Stimulated activated CD4-positive, alpha-beta T cell treated with anti-CD3 and anti-CD28 coated beads, TNF-alpha, amount 100 ng/mL, for 24 hours (primary cell): Measurements from ENCODE around the gene POLR3C.
A peak's percentile ranks its signal among the peaks of the same experiment; 100 is the strongest.
"Not testable (repeated sequence)": the region's sequence is repeated elsewhere in the genome, so short reads cannot be mapped to it uniquely, and the experiment has no call there.

ENCODE experiments used
- DNase-seq, 3 experiments: peaks; one replicate each; pipeline ENCODE4 v3.0.0-alpha.2; 2020; ENCODE audit warnings: low read depth in 3 of 3

Gene POLR3C

GRCh38 chr1:145822779-145823331 lies 1.1 kb upstream of the POLR3C start:
- not testable (repeated sequence) for DNase-seq

DNA sequence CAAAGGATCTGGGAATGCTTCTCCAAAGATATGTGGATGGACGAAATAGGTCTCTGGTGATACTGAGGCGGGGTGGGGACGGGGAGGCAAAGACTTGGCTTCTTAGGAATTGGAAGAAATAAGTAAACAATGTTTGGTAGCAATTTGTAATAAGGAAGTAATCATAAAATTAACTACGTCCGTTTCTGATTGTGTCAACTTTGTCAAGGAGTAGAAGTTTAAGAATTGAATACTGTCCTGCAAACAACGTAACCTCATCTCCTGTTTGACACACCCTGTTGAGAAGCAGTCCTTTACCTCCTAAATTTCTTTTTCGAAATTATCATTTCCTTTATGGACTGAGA lies 471 bp downstream of the POLR3C start:
- DNase-seq: no peak

- no peak for DNase-seq
Measured at GRCh38 chr1:145826030-145826429, 2.0 kb downstream of the POLR3C start.

DNA sequence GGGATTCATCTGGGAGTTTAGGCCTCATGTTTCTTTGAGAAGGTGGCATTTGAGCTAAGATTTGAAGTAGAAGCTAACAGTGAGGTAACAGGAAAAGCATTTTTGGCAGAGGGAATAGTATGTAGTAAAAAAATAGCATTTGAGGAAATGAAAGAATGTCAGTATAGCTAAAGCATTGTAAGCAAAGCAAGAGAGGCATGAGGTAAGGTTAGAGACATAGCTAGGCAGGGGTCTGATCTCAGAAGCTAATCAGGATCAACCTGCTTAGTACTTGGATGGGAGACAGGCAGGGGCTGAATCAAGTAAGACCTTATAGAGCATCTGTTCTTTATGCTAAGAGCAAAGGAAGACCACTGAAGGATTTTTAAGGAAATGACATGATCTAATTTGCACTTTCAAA lies 4.0 kb downstream of the POLR3C start:
- no peak for DNase-seq

DNA sequence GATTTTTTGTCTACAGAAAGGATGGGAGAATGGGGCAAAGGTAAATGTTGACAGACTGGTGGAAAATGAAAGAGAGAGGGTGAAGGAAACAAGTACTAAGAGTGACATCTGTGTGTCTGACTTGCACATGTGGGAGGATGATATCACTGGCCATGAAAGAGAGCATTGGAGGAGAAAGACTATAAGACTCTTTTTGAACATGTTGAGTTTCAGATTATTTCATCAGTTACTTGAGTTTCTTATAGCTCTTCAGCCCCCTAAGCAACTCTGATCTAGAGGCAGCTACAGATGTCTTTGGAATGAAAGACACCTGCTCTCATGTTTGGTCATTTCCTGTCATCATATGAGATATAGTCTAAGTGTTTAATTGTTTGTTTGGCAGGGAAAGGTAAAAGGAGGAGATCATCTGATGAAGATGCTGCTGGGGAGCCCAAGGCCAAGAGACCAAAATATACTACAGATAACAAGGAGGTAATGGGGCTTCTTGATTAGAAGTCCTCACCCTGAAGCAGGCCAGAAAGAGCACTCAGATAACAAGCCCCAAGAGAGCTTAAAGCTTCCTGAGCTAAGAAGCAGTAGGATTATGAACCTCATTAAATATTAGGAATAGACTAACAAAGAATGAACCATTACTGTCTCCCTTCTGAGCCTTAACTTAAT lies 4.5 kb downstream of the POLR3C start:
- DNase-seq: no peak

- not testable (repeated sequence) for DNase-seq
Measured at GRCh38 chr1:145830810-145831209, 6.8 kb downstream of the POLR3C start.

GRCh38 chr1:145837656-145838055 lies 13.7 kb downstream of the POLR3C start:
- no peak for DNase-seq

DNA sequence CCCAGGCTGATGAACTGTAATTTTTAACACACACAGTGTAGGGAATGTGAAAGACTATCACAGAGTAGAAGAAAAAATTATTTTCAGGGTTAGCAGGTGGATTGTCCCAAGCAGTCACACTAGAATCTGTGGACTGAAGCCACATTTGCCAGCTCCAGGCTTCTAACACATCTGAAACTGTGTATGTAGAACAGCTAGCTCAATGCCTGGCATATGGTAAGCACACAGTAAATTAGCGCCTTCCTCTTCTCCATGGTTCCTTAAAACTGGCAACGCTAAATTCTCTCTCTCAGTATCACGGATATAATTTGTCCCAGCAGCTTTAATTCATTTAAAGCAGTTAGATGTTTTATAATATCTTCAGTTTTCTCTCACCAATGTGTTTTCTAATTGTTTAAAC lies 19.0 kb downstream of the POLR3C start:
- DNase-seq: no peak

GRCh38 chr1:145845144-145845513 lies 21.1 kb downstream of the POLR3C start:
- no peak for DNase-seq

- peak; percentile 55 to 73 (median 60) for DNase-seq
Measured at GRCh38 chr1:145845514-145846161, 21.6 kb downstream of the POLR3C start, which contains the start of gene NUDT17. NUDT17 (plus strand) TSS chr1:145845630; CDS start chr1:145845641, 11 bp downstream.

GRCh38 chr1:145846201-145846612 lies 22.2 kb downstream of the POLR3C start:
- no peak for DNase-seq

DNA sequence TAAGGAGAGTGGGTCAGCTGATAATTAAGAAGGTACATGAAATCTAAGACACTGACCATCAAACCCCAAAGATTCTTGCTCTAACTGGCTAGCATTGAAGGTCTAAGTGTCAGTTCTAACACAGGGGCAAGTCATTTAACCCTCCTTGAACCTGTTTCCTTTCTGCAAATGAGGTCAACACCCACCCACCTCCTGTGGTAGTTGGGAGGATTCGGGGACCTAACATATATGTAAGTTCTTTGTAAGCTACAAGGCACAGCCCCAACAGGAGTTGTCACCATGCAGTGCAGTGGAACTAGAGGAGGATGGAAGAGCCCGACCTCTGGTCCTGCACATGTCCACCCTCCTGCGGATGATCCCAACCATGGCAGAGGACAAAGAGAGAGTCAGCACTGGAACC lies 23.8 kb downstream of the POLR3C start:
- no peak for DNase-seq

- no peak for DNase-seq
Measured at GRCh38 chr1:145849356-145850160, 25.6 kb downstream of the POLR3C start.

DNA sequence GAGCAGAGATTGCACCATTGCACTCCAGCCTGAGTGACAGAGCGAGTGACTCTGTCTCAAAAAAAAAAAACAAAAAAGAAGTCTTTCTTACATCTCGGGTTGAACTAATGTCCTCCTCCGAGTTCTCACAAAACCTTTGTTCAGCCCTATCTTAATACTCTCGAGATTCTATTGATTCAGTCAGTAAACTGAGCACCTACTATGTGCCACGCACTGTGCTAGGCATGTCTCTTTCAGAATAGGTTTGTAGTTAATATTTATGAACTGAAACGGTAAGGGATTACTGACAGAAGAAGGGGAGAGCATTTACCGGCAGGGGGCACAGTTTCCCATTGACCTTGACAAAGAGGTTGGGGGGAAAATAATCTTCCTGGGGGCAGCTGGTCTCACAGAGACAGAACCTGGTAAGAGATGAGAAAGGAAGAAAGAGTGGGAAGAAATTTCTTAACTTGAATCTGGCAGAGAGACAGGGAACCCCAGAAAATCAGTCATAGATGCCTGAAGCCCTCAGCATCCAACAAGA lies 31.5 kb downstream of the POLR3C start:
- no peak for DNase-seq

GRCh38 chr1:145857170-145857569 lies 33.2 kb downstream of the POLR3C start:
- no peak for DNase-seq

DNA sequence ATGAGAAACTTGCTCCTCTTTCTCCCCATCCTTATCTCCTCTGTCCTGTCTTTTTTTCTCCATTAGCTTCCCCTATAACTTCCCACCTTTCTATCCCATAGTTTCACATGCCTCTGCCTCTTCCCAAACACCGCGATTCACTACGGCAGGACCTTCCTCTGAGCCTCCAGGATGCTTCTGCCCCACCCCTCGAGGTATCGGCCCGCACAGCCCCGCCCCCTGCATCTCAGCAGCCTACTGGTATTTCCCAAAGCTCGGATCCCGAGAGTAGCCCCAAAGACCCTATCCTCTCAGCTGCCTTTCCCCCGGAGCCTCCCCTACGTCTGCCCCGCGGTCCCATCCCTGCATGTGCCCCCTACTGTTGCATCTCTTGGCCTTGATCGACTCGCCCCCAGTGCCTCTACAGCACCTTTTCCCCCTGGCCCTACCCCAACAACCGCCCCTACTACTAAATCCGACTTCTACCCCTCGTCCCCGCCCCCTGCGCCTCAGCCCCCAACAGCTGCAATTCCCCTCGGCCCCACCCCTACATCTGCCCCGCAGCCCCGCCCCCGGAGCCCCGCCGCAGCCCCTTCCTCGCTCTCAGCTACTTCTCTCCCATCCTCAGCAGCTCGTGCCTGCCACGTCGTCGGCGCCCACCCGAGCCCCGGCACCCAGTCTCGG lies 34.4 kb downstream of the POLR3C start:
- peak; percentile 6 to 41 (median 34) for DNase-seq

DNA sequence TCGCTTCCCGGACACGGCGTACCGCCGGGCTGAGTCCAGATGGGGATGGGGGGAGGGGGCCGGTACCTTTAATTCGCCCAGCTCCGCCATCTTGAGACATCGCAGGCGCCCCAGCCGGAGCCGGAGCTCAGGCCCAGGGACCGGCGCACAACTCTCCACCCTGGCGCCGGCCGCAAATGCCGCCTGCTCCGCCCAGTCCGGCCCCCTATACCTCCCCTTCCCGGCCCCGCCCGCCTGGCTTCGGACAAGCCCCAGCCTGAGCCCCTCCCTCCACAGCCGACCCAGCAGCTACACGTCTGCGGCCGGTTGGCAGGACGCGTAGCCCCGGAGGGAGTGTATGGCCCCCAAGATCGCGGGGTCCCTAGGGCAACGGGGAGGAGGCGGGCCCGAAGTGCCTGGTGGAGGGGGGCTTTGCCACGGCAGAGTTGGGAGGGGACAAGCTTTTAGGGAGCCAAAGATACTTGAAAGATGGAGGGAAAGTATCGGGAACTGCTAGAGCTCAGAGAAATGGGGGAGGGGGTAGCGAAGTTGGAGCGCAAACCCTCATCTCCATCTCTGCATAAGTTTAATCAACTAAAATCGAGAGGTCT lies 35.0 kb downstream of the POLR3C start, which contains the start of gene PIAS3:
Gene PIAS3, minus strand, starts transcription at position 181 of the 590 bp plus-strand sequence. Its CDS starts 91 bp downstream, at position 90.
- peak; percentile 57 to 91 (median 71) for DNase-seq

- peak; percentile 43 to 80 (median 62) for DNase-seq
Measured at GRCh38 chr1:145859491-145860023, 35.6 kb downstream of the POLR3C start.

DNA sequence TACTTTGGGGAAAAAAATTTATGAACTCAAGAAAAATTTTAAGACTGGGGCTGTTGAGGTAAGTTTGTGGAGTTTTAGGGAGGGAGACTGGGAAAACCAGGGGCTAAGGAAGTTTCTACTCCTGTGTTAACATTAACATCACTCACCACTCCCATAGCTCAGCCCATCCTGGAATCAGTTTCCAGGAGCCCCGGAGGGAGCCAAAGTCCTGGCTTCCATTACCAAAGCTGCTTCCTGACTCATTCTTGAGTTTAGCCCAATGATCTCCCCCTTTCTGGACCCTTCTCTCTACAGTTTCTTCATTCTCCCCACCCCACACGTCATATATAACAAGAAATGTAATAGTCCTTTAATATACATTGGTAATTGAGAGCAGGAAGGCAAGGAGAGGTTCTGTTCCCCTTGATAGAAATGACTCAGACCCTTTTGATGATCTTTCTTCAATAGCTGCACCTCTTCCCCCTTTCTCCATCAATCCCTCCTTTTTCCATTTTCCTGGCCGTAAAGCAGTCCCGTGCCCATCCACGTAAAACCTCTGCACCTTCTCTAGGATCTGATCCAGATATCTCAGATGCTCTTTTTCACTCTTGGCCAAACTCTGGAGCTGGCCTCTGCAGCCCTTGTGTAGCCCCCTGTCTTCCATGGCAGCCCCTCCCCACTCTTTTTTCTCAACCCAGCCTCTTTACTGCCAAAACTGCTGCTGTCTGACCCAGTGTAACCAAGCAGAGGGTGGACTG lies 39.5 kb downstream of the POLR3C start:
- no peak for DNase-seq

DNA sequence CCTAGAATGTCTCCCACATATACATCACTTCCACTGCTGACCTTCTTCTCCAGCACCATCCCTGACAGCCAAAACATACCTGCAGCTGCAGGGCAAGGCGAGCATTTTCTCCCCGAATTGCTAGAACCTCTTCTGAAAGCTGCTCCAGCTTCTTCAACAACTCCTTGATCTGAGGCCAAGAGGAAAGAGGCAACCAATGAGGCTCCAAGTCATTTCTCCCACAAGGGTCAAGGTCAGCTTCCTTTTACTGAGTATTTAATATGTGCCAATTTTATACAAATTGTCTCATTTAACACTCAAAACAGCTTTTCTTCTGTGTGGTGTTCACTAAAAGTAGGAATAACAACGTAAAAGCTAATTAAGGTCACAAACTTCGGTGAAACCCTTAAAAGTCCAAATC lies 44.2 kb downstream of the POLR3C start:
- DNase-seq: no peak
